Panc1 (cell line): Measurements from ENCODE around the gene EZH2. TPM values are rescaled to one million over a fixed set of nuclear protein-coding genes. Genes with fewer than 3 reads are reported as not detected.
A peak's percentile ranks its signal among the peaks of the same experiment; 100 is the strongest.

ENCODE experiments used
- ATAC-seq: fragments of 200-7000 bp; cut with Tn5 transposase; 2 replicates; pipeline ENCODE4 v1.9.1; 2020; ENCODE audit warnings: mild to moderate bottlenecking, moderate library complexity
- BruUV-seq: library from RNA; stranded (reverse); fragments of 400-500 nt; replicated peaks from 2 replicates; lab custom pipeline; 2021; lab: Mats Ljungman, UMichigan
- CTCF ChIA-PET: fragments of 300-600 bp; sonication (Branson Sonifier 250); formaldehyde crosslinking; loops from one replicate; lab custom pipeline; 2022; ENCODE audit warnings: antibody characterized with exemption; lab: Charles Lee
- POLR2A ChIA-PET: fragments of 300-600 bp; sonication (Branson Sonifier 250); formaldehyde crosslinking; loops from one replicate; lab custom pipeline; 2022; ENCODE audit warnings: antibody characterized with exemption; lab: Charles Lee
- DNase-seq: peaks from one replicate; pipeline ENCODE4 v3.0.0-alpha.2; 2010; ENCODE audit warnings: low read depth, low spot score
- H3K27ac ChIP-seq: 2 replicates; pipeline ENCODE4 v1.5.1; 2011; ENCODE audit warnings: mild to moderate bottlenecking, low read length, inconsistent platforms
- H3K27me3 ChIP-seq: fragments of 200-500 bp; sonication (Bioruptor generic); 2 replicates; pipeline ENCODE4 v1.6.0; 2014; ENCODE audit warnings: low read length, inconsistent platforms; ENCODE audit not compliant: control insufficient read depth, insufficient read depth
- H3K36me3 ChIP-seq: fragments of 200-500 bp; sonication (Bioruptor generic); 2 replicates; pipeline ENCODE4 v1.5.1; 2014; ENCODE audit warnings: inconsistent platforms, mild to moderate bottlenecking, low read length, moderate library complexity; ENCODE audit not compliant: control insufficient read depth, insufficient read depth
- H3K4me1 ChIP-seq: 2 replicates; pipeline ENCODE4 v1.5.1; 2011; ENCODE audit warnings: inconsistent platforms, mild to moderate bottlenecking, low read length, moderate library complexity; ENCODE audit not compliant: control insufficient read depth, insufficient read depth
- H3K4me3 ChIP-seq, 2 experiments: 2 replicates each; pipeline ENCODE4 v1.5.1; 2011 to 2012; ENCODE audit warnings: low read depth in 2 of 2, low read length in 2 of 2, mild to moderate bottlenecking in 2 of 2, inconsistent platforms in 1 of 2, moderate library complexity in 1 of 2
- H3K9me3 ChIP-seq: fragments of 200-500 bp; sonication (Bioruptor generic); 2 replicates; pipeline ENCODE4 v1.5.1; 2014; ENCODE audit warnings: low read depth, mild to moderate bottlenecking, inconsistent platforms, low read length, moderate library complexity; ENCODE audit not compliant: control insufficient read depth, insufficient read depth
- POLR2AphosphoS5 ChIP-seq: IDR thresholded peaks from 2 replicates; pipeline ENCODE4 v1.6.1; 2012; ENCODE audit warnings: mild to moderate bottlenecking, low read depth, low read length, moderate library complexity
- SIN3A ChIP-seq: IDR thresholded peaks from 2 replicates; pipeline ENCODE4 v1.6.1; 2012; ENCODE audit warnings: low read depth, mild to moderate bottlenecking, low read length, moderate library complexity, borderline replicate concordance; ENCODE audit not compliant: insufficient read depth
- TCF7L2 ChIP-seq: IDR thresholded peaks from 2 replicates; pipeline ENCODE4 v1.6.1; 2011; ENCODE audit warnings: mild to moderate bottlenecking, low read depth, low read length, inconsistent platforms
- in situ Hi-C: cut with HindIII; loops from 2 replicates; pipeline ENCODE4 v1.10.0; 2016; ENCODE audit warnings: low sequenced_read_pairs, low pct_unique_long_range_greater_than_20kb
- intact Hi-C: fragments of 100-400 bp; cut with micrococcal nuclease; formaldehyde crosslinking; loops from one replicate; pipeline ENCODE4 v1.10.0; 2022; ENCODE audit not compliant: unreplicated experiment
- total RNA-seq: library from RNA; stranded (reverse); gene quantifications from one replicate; pipeline ENCODE4 v1.2.1, GENCODE V29; 2021; ENCODE audit not compliant: unreplicated experiment
- TF ChIP-seq, protein P1 (sequence below): fragments of 450-650 bp; IDR thresholded peaks from 2 replicates; pipeline ENCODE4 v1.5.1; 2017; ENCODE audit warnings: mild to moderate bottlenecking
- TF ChIP-seq, protein P2 (sequence below), 2 experiments: IDR thresholded peaks; 2 replicates each; pipeline ENCODE4 v1.6.1; 2011 to 2012; ENCODE audit warnings: low read depth in 2 of 2, control low read depth in 1 of 2, low read length in 1 of 2, mild to moderate bottlenecking in 1 of 2, moderate library complexity in 1 of 2; ENCODE audit not compliant: insufficient read depth in 1 of 2

Gene EZH2
- total RNA-seq, 1 experiment from 2014 or later = 38.3 TPM

DNA sequence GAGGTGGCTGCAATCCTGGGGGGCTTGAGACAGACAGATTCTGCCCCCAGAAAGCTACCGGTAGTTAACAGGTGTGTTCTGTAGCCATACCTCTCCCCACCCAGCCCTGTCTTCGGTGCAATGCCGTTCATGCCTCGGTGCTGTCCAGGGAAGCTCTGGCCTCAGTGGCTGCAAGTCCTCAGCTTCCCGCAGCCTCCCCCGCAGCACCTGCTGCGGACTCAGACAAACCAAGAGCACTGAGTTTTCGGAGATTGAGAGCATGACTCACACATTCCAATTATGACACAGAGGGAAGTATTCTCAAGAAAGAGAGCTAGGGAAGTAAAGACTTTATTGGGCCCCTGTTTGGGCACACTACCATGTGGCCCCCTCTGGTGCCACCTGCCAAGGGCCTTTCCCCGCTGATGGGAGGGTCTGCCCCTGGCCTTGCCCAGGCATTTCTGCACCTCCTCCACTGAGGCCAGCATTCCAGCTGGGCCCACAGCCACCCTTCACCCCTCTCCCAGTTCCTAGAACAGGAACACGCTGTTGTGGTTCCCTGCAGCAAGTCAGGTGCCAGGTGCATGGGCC lies 30.2 kb upstream of the EZH2 start:
- Histone ChIP-seq H3K36me3 (no peaks in the 10 kb centered on the region), H3K4me3 (no peak overlapping the region), H3K9me3 (no peaks in the 10 kb centered on the region), H3K27ac (peak overlapping the region; percentile 34), H3K4me1 (peaks cover 22% of the 10 kb centered on the region), H3K27me3 (no peaks in the 10 kb centered on the region)
- intact Hi-C loops = no loop called here
- POLR2A ChIA-PET = interaction anchor here (0.6 kb wide), 1 partner anchor 17 kb away, joined by 3 read pairs; no protein-coding TSS in a partner anchor
- peak; percentile 87 for ATAC-seq
- in situ Hi-C loops = no loop called here
- BruUV-seq = no TSS peak
- CTCF ChIA-PET = interaction anchor here (0.7 kb wide), 1 partner anchor 152 kb away, joined by 3 read pairs; no protein-coding TSS in a partner anchor
- peak; percentile 51 for DNase-seq
- TF ChIP-seq POLR2AphosphoS5 = no peak
- no peak for TF ChIP-seq SIN3A
- no peak for TF ChIP-seq TCF7L2
- TF ChIP-seq, protein P1, sequence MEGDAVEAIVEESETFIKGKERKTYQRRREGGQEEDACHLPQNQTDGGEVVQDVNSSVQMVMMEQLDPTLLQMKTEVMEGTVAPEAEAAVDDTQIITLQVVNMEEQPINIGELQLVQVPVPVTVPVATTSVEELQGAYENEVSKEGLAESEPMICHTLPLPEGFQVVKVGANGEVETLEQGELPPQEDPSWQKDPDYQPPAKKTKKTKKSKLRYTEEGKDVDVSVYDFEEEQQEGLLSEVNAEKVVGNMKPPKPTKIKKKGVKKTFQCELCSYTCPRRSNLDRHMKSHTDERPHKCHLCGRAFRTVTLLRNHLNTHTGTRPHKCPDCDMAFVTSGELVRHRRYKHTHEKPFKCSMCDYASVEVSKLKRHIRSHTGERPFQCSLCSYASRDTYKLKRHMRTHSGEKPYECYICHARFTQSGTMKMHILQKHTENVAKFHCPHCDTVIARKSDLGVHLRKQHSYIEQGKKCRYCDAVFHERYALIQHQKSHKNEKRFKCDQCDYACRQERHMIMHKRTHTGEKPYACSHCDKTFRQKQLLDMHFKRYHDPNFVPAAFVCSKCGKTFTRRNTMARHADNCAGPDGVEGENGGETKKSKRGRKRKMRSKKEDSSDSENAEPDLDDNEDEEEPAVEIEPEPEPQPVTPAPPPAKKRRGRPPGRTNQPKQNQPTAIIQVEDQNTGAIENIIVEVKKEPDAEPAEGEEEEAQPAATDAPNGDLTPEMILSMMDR = no peak
- TF ChIP-seq, protein P2, sequence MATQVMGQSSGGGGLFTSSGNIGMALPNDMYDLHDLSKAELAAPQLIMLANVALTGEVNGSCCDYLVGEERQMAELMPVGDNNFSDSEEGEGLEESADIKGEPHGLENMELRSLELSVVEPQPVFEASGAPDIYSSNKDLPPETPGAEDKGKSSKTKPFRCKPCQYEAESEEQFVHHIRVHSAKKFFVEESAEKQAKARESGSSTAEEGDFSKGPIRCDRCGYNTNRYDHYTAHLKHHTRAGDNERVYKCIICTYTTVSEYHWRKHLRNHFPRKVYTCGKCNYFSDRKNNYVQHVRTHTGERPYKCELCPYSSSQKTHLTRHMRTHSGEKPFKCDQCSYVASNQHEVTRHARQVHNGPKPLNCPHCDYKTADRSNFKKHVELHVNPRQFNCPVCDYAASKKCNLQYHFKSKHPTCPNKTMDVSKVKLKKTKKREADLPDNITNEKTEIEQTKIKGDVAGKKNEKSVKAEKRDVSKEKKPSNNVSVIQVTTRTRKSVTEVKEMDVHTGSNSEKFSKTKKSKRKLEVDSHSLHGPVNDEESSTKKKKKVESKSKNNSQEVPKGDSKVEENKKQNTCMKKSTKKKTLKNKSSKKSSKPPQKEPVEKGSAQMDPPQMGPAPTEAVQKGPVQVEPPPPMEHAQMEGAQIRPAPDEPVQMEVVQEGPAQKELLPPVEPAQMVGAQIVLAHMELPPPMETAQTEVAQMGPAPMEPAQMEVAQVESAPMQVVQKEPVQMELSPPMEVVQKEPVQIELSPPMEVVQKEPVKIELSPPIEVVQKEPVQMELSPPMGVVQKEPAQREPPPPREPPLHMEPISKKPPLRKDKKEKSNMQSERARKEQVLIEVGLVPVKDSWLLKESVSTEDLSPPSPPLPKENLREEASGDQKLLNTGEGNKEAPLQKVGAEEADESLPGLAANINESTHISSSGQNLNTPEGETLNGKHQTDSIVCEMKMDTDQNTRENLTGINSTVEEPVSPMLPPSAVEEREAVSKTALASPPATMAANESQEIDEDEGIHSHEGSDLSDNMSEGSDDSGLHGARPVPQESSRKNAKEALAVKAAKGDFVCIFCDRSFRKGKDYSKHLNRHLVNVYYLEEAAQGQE (IDR thresholded peaks at IDR 0.05; ENCODE audit: insufficient read depth in 1 of 2, low read depth in 2 of 2, low read length in 1 of 2) = no peak

DNA sequence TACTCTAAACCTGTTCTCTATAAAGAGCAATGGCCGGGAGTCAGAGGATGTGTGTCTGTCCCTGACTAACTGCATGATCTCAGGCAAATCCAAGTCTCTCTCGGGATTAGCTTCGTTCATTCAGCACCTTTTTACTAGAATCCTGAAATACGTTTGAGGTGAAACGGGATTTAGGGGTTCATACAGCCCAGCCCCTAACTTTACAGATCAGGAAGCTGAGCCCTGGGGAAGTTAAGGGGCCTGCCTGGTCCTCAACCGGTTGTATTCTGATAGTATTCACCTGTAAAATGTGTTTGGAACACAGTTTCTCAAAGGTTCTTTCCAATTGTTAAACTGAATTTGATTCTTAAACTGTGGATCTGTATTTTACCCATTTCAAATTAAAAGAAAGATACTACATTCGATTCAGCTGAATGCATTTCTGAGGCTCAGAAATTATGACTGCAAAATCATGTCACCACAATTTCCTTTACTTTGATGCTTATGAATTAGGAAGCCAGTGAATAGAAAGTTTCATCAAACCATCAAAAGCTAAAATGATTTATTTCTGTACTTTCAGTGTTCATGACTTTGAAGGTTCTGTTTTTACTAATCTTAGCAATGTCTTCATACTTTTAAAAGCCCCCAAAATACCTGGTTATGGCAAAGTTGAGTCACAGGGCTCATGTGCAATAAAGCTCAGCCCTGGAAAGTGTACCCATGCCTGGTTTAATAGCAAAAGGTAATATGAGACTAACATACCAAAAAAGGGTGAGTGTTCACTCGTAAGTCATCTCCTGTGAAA lies 28.9 kb upstream of the EZH2 start:
- no peak for ATAC-seq
- DNase-seq = peak; percentile 20
- CTCF ChIA-PET = no interaction called here
- H3K4me3 ChIP-seq = no peak overlapping the region
- H3K9me3 ChIP-seq = no peaks in the 10 kb centered on the region
- H3K27me3 ChIP-seq = no peaks in the 10 kb centered on the region
- in situ Hi-C loops (no loop called here), intact Hi-C loops (no loop called here)
- H3K36me3 ChIP-seq = no peaks in the 10 kb centered on the region
- TF ChIP-seq, protein P1 = no peak
- TF ChIP-seq, protein P2 (IDR thresholded peaks at IDR 0.05; ENCODE audit: insufficient read depth in 1 of 2, low read depth in 2 of 2, low read length in 1 of 2) = no peak
- no peak for TF ChIP-seq SIN3A
- no peak for TF ChIP-seq TCF7L2
- no peak for TF ChIP-seq POLR2AphosphoS5
- peaks cover 22% of the 10 kb centered on the region for H3K4me1 ChIP-seq
- H3K27ac ChIP-seq = no peak overlapping the region
- POLR2A ChIA-PET = interaction anchor here (0.6 to 0.7 kb wide), 2 partner anchors 14 to 70 kb away, joined by 3 to 10 read pairs; no protein-coding TSS in a partner anchor
- no TSS peak for BruUV-seq
